AML-193 (cell line): ENCODE data around the gene TTC28.

Experiments used
- DNase-seq, 2 experiments: peaks; one replicate each; lab custom pipeline; 2025; lab: John Stamatoyannopoulos, UW

Gene TTC28

DNA sequence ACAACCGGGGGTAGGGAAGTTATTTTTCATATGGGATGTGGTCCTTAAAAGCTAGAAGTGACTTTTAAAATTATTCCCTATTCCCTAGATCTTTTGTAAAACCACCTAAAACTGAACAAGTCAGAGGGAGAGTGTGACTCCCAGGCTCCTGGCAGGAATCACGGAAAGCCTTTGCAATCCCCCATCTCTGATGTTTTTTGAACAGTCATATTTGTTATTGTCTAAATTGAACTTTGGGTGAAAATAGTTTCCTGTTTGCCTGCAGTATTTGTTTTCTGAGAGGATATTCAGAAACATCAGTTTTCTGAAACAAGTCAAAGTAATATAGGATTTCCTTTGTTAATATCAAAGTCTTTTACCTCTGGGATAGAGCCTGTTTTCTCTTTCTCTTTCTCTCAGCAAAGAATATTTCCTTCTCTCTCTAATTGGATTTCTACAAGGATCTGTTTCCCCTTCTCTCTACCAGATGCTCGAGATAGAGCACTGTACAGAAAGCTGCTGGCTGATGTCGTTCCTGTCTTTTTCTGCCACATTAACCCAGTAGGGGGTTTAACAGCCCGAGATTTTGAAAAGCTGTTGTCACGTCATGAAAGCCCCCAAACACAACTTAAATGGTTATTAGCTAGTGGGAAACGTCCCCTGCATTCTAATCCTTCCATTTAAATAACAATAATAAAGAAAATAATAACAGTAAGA, 628.4 kb downstream of the TTC28 start:
- DNase-seq = no peak

DNA sequence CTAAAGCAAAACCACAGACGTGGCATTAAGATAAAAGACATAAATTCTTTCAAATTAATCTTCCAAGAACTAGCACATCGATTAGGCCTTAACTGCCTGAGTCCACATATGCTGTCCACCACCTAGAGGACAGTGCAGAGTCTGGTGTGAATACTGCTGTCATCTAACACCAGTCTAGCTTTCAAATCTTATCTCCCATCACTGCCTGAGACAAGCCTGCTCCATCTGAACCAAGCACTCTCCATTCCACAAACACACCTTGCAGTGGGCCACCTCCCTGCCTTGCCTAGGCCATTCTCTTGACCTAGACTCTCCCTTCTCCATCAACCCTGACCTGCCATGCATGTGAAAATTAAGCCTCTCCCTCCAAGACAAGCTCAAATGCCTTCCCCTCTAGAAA, 631.1 kb downstream of the TTC28 start:
- no peak for DNase-seq

- no peak for DNase-seq
Observed at GRCh38 chr22:28047740-28048139, 631.9 kb downstream of the TTC28 start.

- no peak for DNase-seq
Observed at GRCh38 chr22:28046100-28046499, 633.5 kb downstream of the TTC28 start.

GRCh38 chr22:28044546-28045173, 635.0 kb downstream of the TTC28 start:
- no peak for DNase-seq

DNA sequence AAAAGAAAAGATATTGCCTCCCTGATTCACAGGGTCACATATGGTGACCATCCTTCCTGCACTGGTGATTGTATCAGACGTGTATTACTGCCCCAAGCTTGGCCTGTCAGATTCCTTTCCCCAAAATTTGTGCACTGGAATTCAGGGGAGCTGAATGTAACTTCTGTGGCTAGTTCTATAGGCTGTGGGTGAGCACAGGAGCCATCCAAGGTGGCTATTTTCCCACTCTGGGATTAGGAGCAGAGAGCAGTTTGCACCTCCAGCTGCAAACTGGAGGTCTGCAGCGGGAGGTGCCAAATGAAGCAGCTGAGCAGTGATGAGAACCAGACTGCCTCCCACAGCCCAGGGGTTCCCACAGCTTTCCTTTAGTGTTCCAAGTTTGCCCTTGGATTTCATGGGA, 636.4 kb downstream of the TTC28 start:
- DNase-seq = no peak

GRCh38 chr22:28034760-28035401, 644.8 kb downstream of the TTC28 start:
- no peak for DNase-seq

GRCh38 chr22:28034145-28034759, 645.4 kb downstream of the TTC28 start:
- no peak for DNase-seq

GRCh38 chr22:28032861-28033260, 646.8 kb downstream of the TTC28 start:
- DNase-seq = no peak

DNA sequence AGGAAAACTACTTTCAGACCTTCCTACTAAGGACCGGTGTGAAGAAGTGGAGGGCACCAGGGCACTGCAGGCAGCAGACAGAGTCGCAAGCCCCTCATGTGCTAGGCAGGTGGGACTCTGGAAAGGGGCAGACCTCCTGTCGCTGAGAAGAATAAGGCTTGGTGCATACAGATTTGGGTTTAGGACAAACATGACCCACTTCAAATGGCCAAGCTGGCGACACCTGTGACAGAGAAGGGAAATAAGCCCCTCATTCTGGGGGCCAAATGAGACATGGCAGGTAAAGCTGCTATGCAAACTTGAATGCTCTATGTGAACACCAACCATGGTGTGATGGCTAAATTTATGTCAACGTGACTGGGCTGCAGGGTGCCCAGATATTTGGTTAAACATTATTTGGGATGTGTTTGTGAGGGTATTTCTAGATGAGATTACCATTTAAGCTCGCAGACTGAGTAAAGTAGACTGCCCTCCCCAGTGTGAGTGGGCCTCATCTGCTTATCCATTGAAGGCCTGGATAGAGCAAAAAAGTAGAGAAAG, 648.2 kb downstream of the TTC28 start:
- DNase-seq = no peak

GRCh38 chr22:28030473-28030872, 649.2 kb downstream of the TTC28 start:
- no peak for DNase-seq

DNA sequence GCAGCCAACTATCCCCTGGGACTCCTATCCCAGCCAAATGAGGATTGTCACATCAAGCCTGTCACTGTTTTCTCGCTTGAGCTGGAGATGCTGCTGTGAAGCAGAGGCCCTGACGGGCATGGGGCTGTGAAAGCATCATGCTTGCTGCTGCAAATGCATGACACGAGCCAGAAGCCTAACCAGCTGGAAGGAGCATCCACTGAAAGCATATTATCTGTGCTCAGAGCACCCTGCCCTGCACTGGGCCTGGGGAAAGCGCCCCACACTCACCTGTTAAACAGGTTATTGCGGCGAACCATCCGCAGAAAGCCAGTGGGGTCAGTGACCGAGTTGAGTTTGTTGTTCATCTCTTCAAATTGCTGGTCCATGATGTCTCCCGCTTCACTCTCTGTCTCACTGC, 649.7 kb downstream of the TTC28 start:
- no peak for DNase-seq

DNA sequence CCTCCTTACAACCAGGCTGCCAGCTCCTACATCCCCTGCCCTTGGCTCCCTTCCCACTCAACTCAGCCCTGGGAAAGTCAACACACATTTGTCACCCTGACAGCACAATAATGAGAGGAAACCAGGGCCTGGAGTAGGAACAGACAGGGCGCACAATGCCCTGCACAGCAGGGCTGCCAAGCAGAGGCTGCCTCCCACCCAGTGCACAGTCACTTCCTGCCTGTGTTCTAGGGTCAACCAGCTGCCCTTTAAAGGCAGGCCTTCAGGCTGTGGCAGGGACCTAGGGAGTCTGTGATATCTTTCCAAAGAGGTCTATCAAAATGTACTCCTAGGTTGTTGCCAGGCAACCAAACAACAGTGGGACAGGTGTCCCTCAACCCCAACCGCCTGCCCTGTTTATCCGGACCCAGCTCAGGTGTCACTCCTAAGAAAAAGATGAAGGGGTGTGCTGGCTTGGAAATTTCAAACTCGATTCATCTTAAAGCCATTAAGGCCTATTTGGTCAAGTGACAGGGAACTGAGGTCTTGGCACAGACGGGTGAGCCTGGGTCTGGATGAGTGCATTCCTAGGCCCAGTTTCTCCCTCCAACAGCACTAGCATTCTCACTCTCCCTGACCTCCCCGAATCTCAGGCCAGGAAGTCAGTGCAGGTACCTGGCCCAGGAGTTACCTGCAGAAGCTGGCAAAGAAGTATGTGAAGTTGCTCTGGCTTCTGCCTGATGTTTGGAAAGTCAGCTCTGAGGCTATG, 650.3 kb downstream of the TTC28 start:
- DNase-seq = no peak

DNA sequence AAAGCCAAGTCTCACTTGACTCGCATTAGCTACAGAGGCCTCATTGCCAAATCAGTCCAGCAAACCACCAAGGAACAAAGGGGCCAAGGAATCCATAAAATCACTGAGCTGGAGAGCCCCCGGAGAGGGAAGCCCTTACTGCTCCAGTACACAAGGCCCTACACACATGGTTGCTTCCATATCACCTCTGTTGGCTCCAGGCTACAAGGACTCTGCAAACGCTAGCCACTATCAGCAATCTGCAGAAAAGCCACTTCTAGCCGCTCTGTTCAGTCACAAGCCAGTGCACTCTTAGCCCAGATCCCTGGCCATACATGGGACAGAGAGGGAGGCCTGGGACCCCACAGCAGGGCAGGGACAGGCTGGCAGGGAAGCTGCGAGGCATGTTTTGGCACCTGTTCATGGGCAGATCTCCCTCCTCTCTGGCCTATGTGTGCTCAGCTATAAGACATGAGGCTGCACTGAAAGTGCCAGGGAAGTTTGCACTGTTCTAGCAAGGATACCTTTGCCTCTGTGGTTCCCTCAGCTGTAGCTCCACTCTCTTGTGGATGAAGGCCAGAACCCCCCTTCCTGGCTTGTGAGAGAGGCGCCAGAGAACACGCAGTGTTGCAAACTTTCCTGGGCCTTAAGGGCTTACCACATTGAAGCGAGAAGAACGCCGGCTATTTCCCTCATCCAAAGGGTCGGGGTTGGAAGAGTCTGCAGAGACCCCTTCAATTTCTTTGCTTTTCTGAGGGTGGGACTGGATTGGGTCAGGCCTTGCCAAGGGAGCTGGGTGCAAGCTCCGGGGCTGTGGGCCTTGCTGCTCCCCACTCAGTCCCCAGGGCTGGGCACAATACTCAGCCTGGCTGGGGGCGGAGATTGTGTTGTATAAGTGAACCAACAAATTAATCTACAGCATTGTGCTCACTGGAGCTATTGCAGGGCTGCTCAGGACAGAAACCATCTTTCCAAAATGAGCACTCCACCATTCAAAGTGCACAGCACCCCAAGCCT, 651.9 kb downstream of the TTC28 start:
- DNase-seq = no peak

- DNase-seq = no peak
Observed at GRCh38 chr22:28025866-28026575, 653.6 kb downstream of the TTC28 start.

DNA sequence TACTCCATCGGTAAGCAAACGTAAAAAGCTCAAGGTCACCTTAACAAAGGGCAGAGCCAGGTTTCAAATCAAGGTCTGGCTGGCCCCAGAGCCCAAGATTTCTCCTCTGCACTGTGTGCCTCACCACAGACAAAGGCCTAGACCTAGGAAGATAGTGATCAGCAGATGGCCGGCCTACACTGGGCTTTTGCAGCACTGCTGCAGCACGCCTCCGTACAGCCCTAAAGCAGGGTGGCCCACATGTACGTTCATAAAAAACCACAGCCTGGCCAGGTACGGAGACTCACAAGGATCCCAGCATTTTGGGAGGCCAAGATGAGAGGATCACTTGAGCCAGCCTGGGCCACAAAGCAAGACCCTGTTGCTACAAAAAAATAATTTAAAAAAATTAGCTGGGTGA, 654.3 kb downstream of the TTC28 start:
- DNase-seq = no peak

- DNase-seq = no peak
Observed at GRCh38 chr22:28024422-28024888, 655.2 kb downstream of the TTC28 start.

GRCh38 chr22:28023774-28024173, 655.9 kb downstream of the TTC28 start:
- DNase-seq = no peak

GRCh38 chr22:28023036-28023435, 656.6 kb downstream of the TTC28 start:
- DNase-seq = no peak
